B cell (primary cell): ENCODE results near the gene SMKR1. TPM values are rescaled to one million over a fixed set of nuclear protein-coding genes. Genes with fewer than 3 reads are reported as not detected.

ENCODE experiments used
- ATAC-seq: fragments of 200-7000 bp; cut with Tn5 transposase; one replicate; pipeline ENCODE4 v1.10.0; 2021; ENCODE audit warnings: low read depth, mild to moderate bottlenecking, moderate number of reproducible peaks, moderate library complexity
- CTCF ChIA-PET: fragments of 350-600 bp; sonication (Branson Sonifier 250); formaldehyde crosslinking; loops from one replicate; lab custom pipeline; 2021; ENCODE audit warnings: antibody characterized with exemption, inconsistent platforms; lab: Charles Lee
- POLR2A ChIA-PET: fragments of 350-600 bp; sonication (Branson Sonifier 250); formaldehyde crosslinking; loops from one replicate; lab custom pipeline; 2021; ENCODE audit warnings: antibody characterized with exemption; lab: Charles Lee
- DNase-seq: peaks from one replicate; pipeline ENCODE4 v3.0.0; 2013
- H2AFZ ChIP-seq: 2 replicates; pipeline ENCODE4 v1.6.1; 2012; ENCODE audit warnings: mild to moderate bottlenecking, low read depth, low read length; ENCODE audit not compliant: insufficient read depth, poor library complexity, severe bottlenecking
- H3K27ac ChIP-seq, 2 donors: 1 replicate in 1 of 2; 2 replicates in 1 of 2; pipeline ENCODE4 v1.5.1; 2012 to 2013; ENCODE audit warnings: low read length in 2 of 2, mild to moderate bottlenecking in 2 of 2, moderate library complexity in 1 of 2
- H3K27me3 ChIP-seq, 4 experiments: fragments of 200-600 bp in 1 of 4; sonication (generic) in 1 of 4; replicated peaks in 1 of 4; 1 replicate in 2 of 4; 2 replicates in 2 of 4; pipeline versions ENCODE4 v1.6.1 to v1.7.0; 2013 to 2016; ENCODE audit warnings: low read length in 3 of 4, mild to moderate bottlenecking in 2 of 4, mixed read lengths in 1 of 4, moderate library complexity in 1 of 4; ENCODE audit not compliant: insufficient read depth in 4 of 4, control insufficient read depth in 3 of 4; ENCODE audit errors: control extremely low read depth in 1 of 4
- H3K36me3 ChIP-seq, 2 experiments: replicated peaks in 1 of 2; 1 replicate in 1 of 2; 2 replicates in 1 of 2; pipeline versions ENCODE4 v1.6.1 to v1.7.1; 2013; ENCODE audit warnings: low read length in 1 of 2; ENCODE audit not compliant: insufficient read depth in 2 of 2, control insufficient read depth in 1 of 2; ENCODE audit errors: control extremely low read depth in 1 of 2, extremely low read depth in 1 of 2
- H3K4me1 ChIP-seq, 2 donors: fragments of 200-600 bp in 1 of 2; sonication (generic) in 1 of 2; 1 replicate in 1 of 2; 2 replicates in 1 of 2; pipeline versions ENCODE4 v1.5.1 to v1.6.1; 2013 to 2017; ENCODE audit warnings: low read length in 2 of 2; ENCODE audit not compliant: control insufficient read depth in 2 of 2, insufficient read depth in 2 of 2
- H3K4me2 ChIP-seq: replicated peaks from 2 replicates; pipeline ENCODE3; 2012; ENCODE audit warnings: mild to moderate bottlenecking, low read depth, low read length; ENCODE audit not compliant: poor library complexity, severe bottlenecking
- H3K4me3 ChIP-seq, 5 experiments: fragments of 200-600 bp in 1 of 5; sonication (generic) in 1 of 5; 1 replicate in 3 of 5; 2 replicates in 2 of 5; pipeline versions ENCODE4 v1.5.1 to v1.7.0; 2011 to 2016; ENCODE audit warnings: low read length in 4 of 5, mild to moderate bottlenecking in 4 of 5, low read depth in 2 of 5, control low read depth in 1 of 5, moderate library complexity in 1 of 5; ENCODE audit not compliant: insufficient read depth in 1 of 5; ENCODE audit errors: control extremely low read depth in 1 of 5, extremely low read depth in 1 of 5
- H3K79me2 ChIP-seq: fragments of 200-600 bp; sonication (generic); one replicate; pipeline ENCODE4 v1.6.0; 2016; ENCODE audit warnings: low read length; ENCODE audit not compliant: control insufficient read depth, insufficient read depth
- H3K9ac ChIP-seq: fragments of 200-600 bp; sonication (generic); 2 replicates; pipeline ENCODE4 v1.6.1; 2017; ENCODE audit warnings: mild to moderate bottlenecking, low read length, moderate library complexity
- H3K9me3 ChIP-seq, 3 donors: one replicate each; pipeline versions ENCODE4 v1.6.1 to v1.7.1; 2013; ENCODE audit warnings: low read length in 2 of 3; ENCODE audit not compliant: control insufficient read depth in 2 of 3, insufficient read depth in 1 of 3; ENCODE audit errors: control extremely low read depth in 1 of 3
- H4K20me1 ChIP-seq: 2 replicates; pipeline ENCODE4 v1.6.0; 2012; ENCODE audit warnings: mild to moderate bottlenecking, low read length; ENCODE audit not compliant: insufficient read depth, control insufficient read depth, poor library complexity, severe bottlenecking
- H3K27ac Mint-ChIP-seq: one replicate; pipeline ENCODE4 v1.8.0; 2021; ENCODE audit warnings: mixed read lengths
- H3K27me3 Mint-ChIP-seq: one replicate; pipeline ENCODE4 v1.8.0; 2021; ENCODE audit warnings: mixed read lengths
- H3K4me1 Mint-ChIP-seq: one replicate; pipeline ENCODE4 v1.8.0; 2021; ENCODE audit warnings: mixed read lengths
- H3K4me3 Mint-ChIP-seq: one replicate; pipeline ENCODE4 v1.8.0; 2021; ENCODE audit warnings: mixed read lengths
- H3K9me3 Mint-ChIP-seq: one replicate; pipeline ENCODE4 v1.8.0; 2022; ENCODE audit warnings: mixed read lengths; ENCODE audit not compliant: insufficient read depth
- EZH2 ChIP-seq: IDR thresholded peaks from 2 replicates; pipeline ENCODE4 v1.6.1; 2012; ENCODE audit warnings: borderline replicate concordance, low read depth, mild to moderate bottlenecking, moderate library complexity, low read length; ENCODE audit not compliant: insufficient read depth, poor library complexity, severe bottlenecking
- WGBS: methylation state at CpG from one replicate; pipeline ENCODE4 v1.1.5; 2013; ENCODE audit warnings: missing lambda C conversion rate; ENCODE audit not compliant: insufficient coverage; 5-methylcytosine and 5-hydroxymethylcytosine counted together
- intact Hi-C: fragments of 100-400 bp; cut with micrococcal nuclease; formaldehyde crosslinking; loops from one replicate; pipeline ENCODE4 v1.10.0; 2022
- polyA plus RNA-seq: library from polyadenylated mRNA; depleted of rRNA; stranded (reverse); fragments of >200 nt; gene quantifications from 2 replicates; pipeline ENCODE4 v1.2.3, GENCODE V29; 2012
- total RNA-seq, 2 donors: library from RNA; stranded (reverse); fragments of 120-200 nt in 1 of 2; gene quantifications; 1 replicate in 1 of 2; 2 replicates in 1 of 2; pipeline versions ENCODE4 v1.2.3 to v1.2.4, GENCODE V29; 2013 to 2022
- TF ChIP-seq, protein P1 (sequence below): fragments of 200-600 bp; IDR thresholded peaks from one replicate; pipeline ENCODE4 v1.8.0; 2022; ENCODE audit warnings: antibody characterized with exemption, mild to moderate bottlenecking

SMKR1 gene
- total and polyA plus RNA-seq, 2 donors (not counting 1 experiment from before 2014, with no cell fraction given): 0.58 to 2.9 TPM

DNA sequence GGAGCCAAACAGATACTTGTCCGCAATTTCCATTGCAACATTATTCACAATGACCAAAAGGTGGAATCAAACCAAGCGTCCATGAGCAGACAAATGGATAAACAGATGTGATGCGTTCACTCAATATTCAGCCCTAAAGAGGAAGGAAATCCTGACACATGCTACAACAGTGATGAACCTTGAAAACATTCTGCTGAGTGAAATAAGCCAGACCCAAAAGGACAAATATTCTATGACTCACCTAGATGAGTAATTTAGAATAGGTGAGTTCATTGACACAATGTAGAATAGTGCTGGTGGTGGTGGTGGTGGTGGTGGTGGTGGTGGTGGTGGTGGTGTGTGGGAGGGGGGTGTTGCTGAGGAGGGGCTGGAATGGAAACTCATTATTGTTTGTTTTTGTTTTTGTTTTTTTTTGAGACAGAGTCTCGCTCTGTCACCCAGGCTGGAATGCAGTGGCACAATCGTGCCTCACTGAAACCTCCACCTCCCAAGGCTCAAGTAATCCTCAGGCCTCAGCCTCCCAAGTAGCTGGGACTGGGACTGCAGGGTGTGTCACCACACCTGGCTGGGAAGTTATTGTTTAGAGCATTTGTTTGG is 28.6 kb downstream of the SMKR1 start:
- Mint-ChIP-seq H3K4me3 (no peak overlapping the region), H3K9me3 (no peaks in the 10 kb centered on the region), H3K27ac (no peak overlapping the region), H3K4me1 (no peaks in the 10 kb centered on the region), H3K27me3 (peaks cover 12% of the 10 kb centered on the region)
- ATAC-seq (peak; percentile 21), DNase-seq (no peak)
- peaks cover 0 to 3% (median 0%) of the 10 kb centered on the region in 4 experiments for H3K27me3 ChIP-seq
- 100% methylated on average over 2 of the region's 5 CpGs for WGBS
- H3K4me3 ChIP-seq: no peak overlapping the region
- H3K4me2 ChIP-seq: no peak overlapping the region
- H2AFZ ChIP-seq: no peak overlapping the region
- no peaks in the 10 kb centered on the region for H3K36me3 ChIP-seq
- H3K79me2 ChIP-seq: no peaks in the 10 kb centered on the region
- H3K9ac ChIP-seq: no peak overlapping the region
- no peak overlapping the region for H3K27ac ChIP-seq
- H4K20me1 ChIP-seq: no peaks in the 10 kb centered on the region
- H3K4me1 ChIP-seq: no peaks in the 10 kb centered on the region
- POLR2A ChIA-PET: no interaction called here
- TF ChIP-seq, protein P1, sequence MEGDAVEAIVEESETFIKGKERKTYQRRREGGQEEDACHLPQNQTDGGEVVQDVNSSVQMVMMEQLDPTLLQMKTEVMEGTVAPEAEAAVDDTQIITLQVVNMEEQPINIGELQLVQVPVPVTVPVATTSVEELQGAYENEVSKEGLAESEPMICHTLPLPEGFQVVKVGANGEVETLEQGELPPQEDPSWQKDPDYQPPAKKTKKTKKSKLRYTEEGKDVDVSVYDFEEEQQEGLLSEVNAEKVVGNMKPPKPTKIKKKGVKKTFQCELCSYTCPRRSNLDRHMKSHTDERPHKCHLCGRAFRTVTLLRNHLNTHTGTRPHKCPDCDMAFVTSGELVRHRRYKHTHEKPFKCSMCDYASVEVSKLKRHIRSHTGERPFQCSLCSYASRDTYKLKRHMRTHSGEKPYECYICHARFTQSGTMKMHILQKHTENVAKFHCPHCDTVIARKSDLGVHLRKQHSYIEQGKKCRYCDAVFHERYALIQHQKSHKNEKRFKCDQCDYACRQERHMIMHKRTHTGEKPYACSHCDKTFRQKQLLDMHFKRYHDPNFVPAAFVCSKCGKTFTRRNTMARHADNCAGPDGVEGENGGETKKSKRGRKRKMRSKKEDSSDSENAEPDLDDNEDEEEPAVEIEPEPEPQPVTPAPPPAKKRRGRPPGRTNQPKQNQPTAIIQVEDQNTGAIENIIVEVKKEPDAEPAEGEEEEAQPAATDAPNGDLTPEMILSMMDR: no peak
- no peak for TF ChIP-seq EZH2
- no peaks in the 10 kb centered on the region for H3K9me3 ChIP-seq
- CTCF ChIA-PET: no interaction called here
- intact Hi-C loops: no loop called here

DNA sequence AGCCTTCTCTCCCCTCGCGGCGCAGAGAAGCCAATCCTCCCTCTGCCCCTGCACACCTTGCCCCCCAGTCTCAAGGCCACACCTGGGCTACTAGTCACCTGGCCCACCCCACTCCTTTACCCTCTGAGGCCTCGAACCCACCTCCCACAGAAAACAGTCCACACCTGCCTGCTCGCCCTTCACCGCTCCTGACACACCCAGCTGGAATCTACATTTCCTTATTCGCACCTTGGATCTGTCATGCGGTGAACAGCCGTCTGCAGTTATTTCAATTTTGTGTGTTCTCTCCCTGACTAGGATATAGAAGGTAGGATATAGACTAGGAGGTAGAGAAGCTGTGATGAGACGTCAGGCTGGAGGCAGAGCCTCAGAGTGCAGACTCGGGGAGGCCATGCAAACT is 29.4 kb downstream of the SMKR1 start:
- no peak for DNase-seq
- no peak for ATAC-seq
- H3K9ac ChIP-seq: no peak overlapping the region
- no peaks in the 10 kb centered on the region for H3K36me3 ChIP-seq
- peaks cover 0 to 2% (median 0%) of the 10 kb centered on the region in 4 experiments for H3K27me3 ChIP-seq
- H3K4me2 ChIP-seq: no peak overlapping the region
- no peaks in the 10 kb centered on the region for H3K4me1 Mint-ChIP-seq
- 92% methylated on average over 10 of the region's 11 CpGs for WGBS
- intact Hi-C loops: no loop called here
- CTCF ChIA-PET: interaction anchor here (1.0 kb wide), 1 partner anchor 13 kb away, joined by 4 read pairs; no protein-coding TSS in a partner anchor
- POLR2A ChIA-PET: interaction anchor here (0.5 kb wide), 1 partner anchor 205 kb away, joined by 5 read pairs; no protein-coding TSS in a partner anchor
- H3K4me3 ChIP-seq: no peak overlapping the region
- no peak overlapping the region for H3K27ac ChIP-seq
- no peaks in the 10 kb centered on the region for H3K9me3 Mint-ChIP-seq
- no peaks in the 10 kb centered on the region for H3K9me3 ChIP-seq
- no peak overlapping the region for H3K27ac Mint-ChIP-seq
- no peaks in the 10 kb centered on the region for H3K79me2 ChIP-seq
- TF ChIP-seq, protein P1: no peak
- no peak for TF ChIP-seq EZH2
- H2AFZ ChIP-seq: no peak overlapping the region
- no peaks in the 10 kb centered on the region for H3K4me1 ChIP-seq
- H3K4me3 Mint-ChIP-seq: no peak overlapping the region
- no peaks in the 10 kb centered on the region for H4K20me1 ChIP-seq
- H3K27me3 Mint-ChIP-seq: peaks cover 12% of the 10 kb centered on the region
